ENCODE data around the gene TSLP.

Gene TSLP

GRCh38 chr5:111106320-111106948, 34.9 kb downstream of the TSLP start:
- Histone ChIP-seq H3K9ac (ENCODE audit: low read length) (no peak overlapping the region), H3K36me3 (replicated peaks; ENCODE audit: insufficient read depth, low read length) (peaks cover 16% of the 10 kb centered on the region; the same call in 1 of the 2 replicates), H3K4me1 (ENCODE audit: low read length) (no peaks in the 10 kb centered on the region), H4K20me1 (ENCODE audit: insufficient read depth, low read length) (no peaks in the 10 kb centered on the region), H3K27ac (ENCODE audit: low read length) (no peak overlapping the region), H2AFZ (ENCODE audit: low read length) (no peak overlapping the region), H3K79me2 (ENCODE audit: low read length) (peaks cover 9% of the 10 kb centered on the region), H3K9me3 (replicated peaks; ENCODE audit: insufficient read depth, low read length) (no peaks in the 10 kb centered on the region), H3K4me2 (ENCODE audit: low read depth, low read length) (no peak overlapping the region), H3F3A (ENCODE audit: insufficient read depth, low read length) (no peaks in the 10 kb centered on the region), H3K4me3 (ENCODE audit: low read length) (no peak overlapping the region), H3K9me2 (replicated peaks; ENCODE audit: insufficient read depth, low read length) (no peaks in the 10 kb centered on the region), H3K27me3 (replicated peaks; ENCODE audit: insufficient read depth, low read length) (no peaks in the 10 kb centered on the region)
- TF ChIP-seq CTCF (IDR thresholded peaks at IDR 0.05; ENCODE audit: low read length) (no peak), EZH2phosphoT487 (IDR thresholded peaks at IDR 0.05; ENCODE audit: low read length) (no peak), EZH2 (optimal IDR thresholded peaks at IDR 0.05; ENCODE audit: low read depth, low read length) (no peak)
- no peak for DNase-seq

GRCh38 chr5:111107371-111107770, 35.9 kb downstream of the TSLP start:
- H3K79me2 ChIP-seq (ENCODE audit: low read length): peaks cover 12% of the 10 kb centered on the region
- H2AFZ ChIP-seq (ENCODE audit: low read length): no peak overlapping the region
- H3K4me1 ChIP-seq (ENCODE audit: low read length): no peaks in the 10 kb centered on the region
- H3K27ac ChIP-seq (ENCODE audit: low read length): no peak overlapping the region
- TF ChIP-seq EZH2 (optimal IDR thresholded peaks at IDR 0.05; ENCODE audit: low read depth, low read length): no peak
- no peak for TF ChIP-seq CTCF (IDR thresholded peaks at IDR 0.05; ENCODE audit: low read length)
- H4K20me1 ChIP-seq (ENCODE audit: insufficient read depth, low read length): no peaks in the 10 kb centered on the region
- no peaks in the 10 kb centered on the region for H3K9me3 ChIP-seq (replicated peaks; ENCODE audit: insufficient read depth, low read length)
- no peaks in the 10 kb centered on the region for H3K9me2 ChIP-seq (replicated peaks; ENCODE audit: insufficient read depth, low read length)
- H3F3A ChIP-seq (ENCODE audit: insufficient read depth, low read length): no peaks in the 10 kb centered on the region
- H3K27me3 ChIP-seq (replicated peaks; ENCODE audit: insufficient read depth, low read length): no peaks in the 10 kb centered on the region
- no peak overlapping the region for H3K9ac ChIP-seq (ENCODE audit: low read length)
- no peak overlapping the region for H3K4me3 ChIP-seq (ENCODE audit: low read length)
- no peak for DNase-seq
- peaks cover 15% of the 10 kb centered on the region; the same call in 1 of the 2 replicates for H3K36me3 ChIP-seq (replicated peaks; ENCODE audit: insufficient read depth, low read length)
- no peak overlapping the region for H3K4me2 ChIP-seq (ENCODE audit: low read depth, low read length)

GRCh38 chr5:111111956-111112355, 40.4 kb downstream of the TSLP start:
- H3K9me2 ChIP-seq (replicated peaks; ENCODE audit: insufficient read depth, low read length): no peaks in the 10 kb centered on the region
- no peak overlapping the region for H3K27ac ChIP-seq (ENCODE audit: low read length)
- peaks cover 9% of the 10 kb centered on the region; the same call in 1 of the 2 replicates for H3K36me3 ChIP-seq (replicated peaks; ENCODE audit: insufficient read depth, low read length)
- H3K79me2 ChIP-seq (ENCODE audit: low read length): peaks cover 12% of the 10 kb centered on the region
- TF ChIP-seq EZH2 (optimal IDR thresholded peaks at IDR 0.05; ENCODE audit: low read depth, low read length): no peak
- no peak for TF ChIP-seq EZH2phosphoT487 (IDR thresholded peaks at IDR 0.05; ENCODE audit: low read length)
- no peak for TF ChIP-seq CTCF (IDR thresholded peaks at IDR 0.05; ENCODE audit: low read length)
- no peaks in the 10 kb centered on the region for H4K20me1 ChIP-seq (ENCODE audit: insufficient read depth, low read length)
- no peak overlapping the region for H3K9ac ChIP-seq (ENCODE audit: low read length)
- no peaks in the 10 kb centered on the region for H3F3A ChIP-seq (ENCODE audit: insufficient read depth, low read length)
- H3K4me3 ChIP-seq (ENCODE audit: low read length): no peak overlapping the region
- no peaks in the 10 kb centered on the region for H3K27me3 ChIP-seq (replicated peaks; ENCODE audit: insufficient read depth, low read length)
- H3K4me2 ChIP-seq (ENCODE audit: low read depth, low read length): no peak overlapping the region
- no peak for DNase-seq
- no peaks in the 10 kb centered on the region for H3K9me3 ChIP-seq (replicated peaks; ENCODE audit: insufficient read depth, low read length)
- H3K4me1 ChIP-seq (ENCODE audit: low read length): no peaks in the 10 kb centered on the region
- H2AFZ ChIP-seq (ENCODE audit: low read length): no peak overlapping the region

All from MM.1S (cell line).